ENCODE data around the gene HHEX.

GRCh38 chr10:92737484-92737883, 47.7 kb downstream of the HHEX start:
- no peak for TF ChIP-seq ZFP3 (CRISPR knock-in tag; IDR thresholded peaks at IDR 0.05)
- TF ChIP-seq ARNTL (CRISPR knock-in tag; IDR thresholded peaks at IDR 0.05; ENCODE audit: borderline replicate concordance, low read depth): no peak
- TF ChIP-seq ESRRG (CRISPR knock-in tag; IDR thresholded peaks at IDR 0.05): no peak
- no peak for TF ChIP-seq SNAI2 (CRISPR knock-in tag; IDR thresholded peaks at IDR 0.05)
- no peak for TF ChIP-seq CSDC2 (CRISPR knock-in tag; IDR thresholded peaks at IDR 0.05)
- no peak for TF ChIP-seq PATZ1 (CRISPR knock-in tag; IDR thresholded peaks at IDR 0.05; ENCODE audit: borderline replicate concordance)
- TF ChIP-seq ZFP30 (CRISPR knock-in tag; IDR thresholded peaks at IDR 0.05): no peak
- no peak for TF ChIP-seq TOX (CRISPR knock-in tag; IDR thresholded peaks at IDR 0.05; ENCODE audit: borderline replicate concordance)
- TF ChIP-seq, protein P1, sequence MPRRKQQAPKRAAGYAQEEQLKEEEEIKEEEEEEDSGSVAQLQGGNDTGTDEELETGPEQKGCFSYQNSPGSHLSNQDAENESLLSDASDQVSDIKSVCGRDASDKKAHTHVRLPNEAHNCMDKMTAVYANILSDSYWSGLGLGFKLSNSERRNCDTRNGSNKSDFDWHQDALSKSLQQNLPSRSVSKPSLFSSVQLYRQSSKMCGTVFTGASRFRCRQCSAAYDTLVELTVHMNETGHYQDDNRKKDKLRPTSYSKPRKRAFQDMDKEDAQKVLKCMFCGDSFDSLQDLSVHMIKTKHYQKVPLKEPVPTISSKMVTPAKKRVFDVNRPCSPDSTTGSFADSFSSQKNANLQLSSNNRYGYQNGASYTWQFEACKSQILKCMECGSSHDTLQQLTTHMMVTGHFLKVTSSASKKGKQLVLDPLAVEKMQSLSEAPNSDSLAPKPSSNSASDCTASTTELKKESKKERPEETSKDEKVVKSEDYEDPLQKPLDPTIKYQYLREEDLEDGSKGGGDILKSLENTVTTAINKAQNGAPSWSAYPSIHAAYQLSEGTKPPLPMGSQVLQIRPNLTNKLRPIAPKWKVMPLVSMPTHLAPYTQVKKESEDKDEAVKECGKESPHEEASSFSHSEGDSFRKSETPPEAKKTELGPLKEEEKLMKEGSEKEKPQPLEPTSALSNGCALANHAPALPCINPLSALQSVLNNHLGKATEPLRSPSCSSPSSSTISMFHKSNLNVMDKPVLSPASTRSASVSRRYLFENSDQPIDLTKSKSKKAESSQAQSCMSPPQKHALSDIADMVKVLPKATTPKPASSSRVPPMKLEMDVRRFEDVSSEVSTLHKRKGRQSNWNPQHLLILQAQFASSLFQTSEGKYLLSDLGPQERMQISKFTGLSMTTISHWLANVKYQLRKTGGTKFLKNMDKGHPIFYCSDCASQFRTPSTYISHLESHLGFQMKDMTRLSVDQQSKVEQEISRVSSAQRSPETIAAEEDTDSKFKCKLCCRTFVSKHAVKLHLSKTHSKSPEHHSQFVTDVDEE (CRISPR knock-in tag; IDR thresholded peaks at IDR 0.05): no peak
- TF ChIP-seq, protein P2, sequence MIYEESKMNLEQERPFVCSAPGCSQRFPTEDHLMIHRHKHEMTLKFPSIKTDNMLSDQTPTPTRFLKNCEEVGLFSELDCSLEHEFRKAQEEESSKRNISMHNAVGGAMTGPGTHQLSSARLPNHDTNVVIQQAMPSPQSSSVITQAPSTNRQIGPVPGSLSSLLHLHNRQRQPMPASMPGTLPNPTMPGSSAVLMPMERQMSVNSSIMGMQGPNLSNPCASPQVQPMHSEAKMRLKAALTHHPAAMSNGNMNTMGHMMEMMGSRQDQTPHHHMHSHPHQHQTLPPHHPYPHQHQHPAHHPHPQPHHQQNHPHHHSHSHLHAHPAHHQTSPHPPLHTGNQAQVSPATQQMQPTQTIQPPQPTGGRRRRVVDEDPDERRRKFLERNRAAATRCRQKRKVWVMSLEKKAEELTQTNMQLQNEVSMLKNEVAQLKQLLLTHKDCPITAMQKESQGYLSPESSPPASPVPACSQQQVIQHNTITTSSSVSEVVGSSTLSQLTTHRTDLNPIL (CRISPR knock-in tag; IDR thresholded peaks at IDR 0.05; ENCODE audit: low read depth): no peak
- TF ChIP-seq TCF4 (CRISPR knock-in tag; IDR thresholded peaks at IDR 0.05; ENCODE audit: borderline replicate concordance): no peak
- TF ChIP-seq PPARA (CRISPR knock-in tag; IDR thresholded peaks at IDR 0.05; ENCODE audit: borderline replicate concordance): no peak
- TF ChIP-seq RARB (CRISPR knock-in tag; IDR thresholded peaks at IDR 0.05): no peak
- TF ChIP-seq, protein P3, sequence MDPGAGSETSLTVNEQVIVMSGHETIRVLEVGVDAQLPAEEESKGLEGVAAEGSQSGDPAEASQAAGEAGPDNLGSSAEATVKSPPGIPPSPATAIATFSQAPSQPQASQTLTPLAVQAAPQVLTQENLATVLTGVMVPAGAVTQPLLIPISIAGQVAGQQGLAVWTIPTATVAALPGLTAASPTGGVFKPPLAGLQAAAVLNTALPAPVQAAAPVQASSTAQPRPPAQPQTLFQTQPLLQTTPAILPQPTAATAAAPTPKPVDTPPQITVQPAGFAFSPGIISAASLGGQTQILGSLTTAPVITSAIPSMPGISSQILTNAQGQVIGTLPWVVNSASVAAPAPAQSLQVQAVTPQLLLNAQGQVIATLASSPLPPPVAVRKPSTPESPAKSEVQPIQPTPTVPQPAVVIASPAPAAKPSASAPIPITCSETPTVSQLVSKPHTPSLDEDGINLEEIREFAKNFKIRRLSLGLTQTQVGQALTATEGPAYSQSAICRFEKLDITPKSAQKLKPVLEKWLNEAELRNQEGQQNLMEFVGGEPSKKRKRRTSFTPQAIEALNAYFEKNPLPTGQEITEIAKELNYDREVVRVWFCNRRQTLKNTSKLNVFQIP (CRISPR knock-in tag; IDR thresholded peaks at IDR 0.05; ENCODE audit: borderline replicate concordance, low read depth): no peak
